Amniotic stem cell (primary cell): ENCODE data around the gene INPP5A.
A peak's percentile ranks its signal among the peaks of the same experiment; 100 is the strongest.
"Not testable (repeated sequence)": the region's sequence is repeated elsewhere in the genome, so short reads cannot be mapped to it uniquely, and the experiment has no call there.

Experiments used
- DNase-seq: peaks from one replicate; lab custom pipeline; 2025; lab: John Stamatoyannopoulos, UW

Gene INPP5A

DNA sequence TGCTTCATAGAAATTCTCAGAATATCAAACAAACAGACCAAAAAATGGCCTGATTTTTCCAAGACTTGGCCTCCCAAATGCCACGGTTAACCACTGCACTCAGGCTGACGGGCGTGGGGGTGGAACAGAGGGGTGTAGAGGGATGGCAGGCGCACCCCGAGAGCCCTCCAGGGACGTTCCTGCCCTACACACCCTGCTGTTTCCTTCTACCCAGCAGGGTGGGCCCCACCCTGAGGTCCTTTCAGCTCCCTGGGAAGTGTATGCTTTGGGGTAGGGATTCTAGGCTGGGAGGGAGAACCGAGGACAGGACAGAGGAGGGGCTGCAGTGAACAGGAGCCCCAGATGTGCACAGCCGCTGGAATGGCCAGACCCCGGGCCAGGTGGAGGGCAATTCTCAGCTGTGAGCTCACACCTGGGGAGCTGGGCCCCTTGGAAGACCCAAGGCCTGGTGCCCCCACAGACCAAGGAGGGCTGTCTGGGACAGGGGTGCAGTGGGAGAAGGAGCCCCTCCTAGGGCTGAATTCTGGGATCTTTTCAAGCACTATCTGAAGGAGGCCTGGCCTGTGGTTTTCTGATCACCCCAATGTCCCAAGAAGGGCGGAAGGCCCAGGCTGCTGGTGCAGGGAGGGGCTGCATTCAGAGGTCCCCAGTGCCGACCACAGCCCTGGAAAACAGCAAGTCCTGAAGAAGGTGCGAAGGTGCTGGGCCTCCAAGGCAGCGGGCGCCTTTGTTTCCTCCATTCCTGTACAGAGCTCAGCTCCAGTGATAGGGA, 32.9 kb upstream of the INPP5A start:
- no peak for DNase-seq

DNA sequence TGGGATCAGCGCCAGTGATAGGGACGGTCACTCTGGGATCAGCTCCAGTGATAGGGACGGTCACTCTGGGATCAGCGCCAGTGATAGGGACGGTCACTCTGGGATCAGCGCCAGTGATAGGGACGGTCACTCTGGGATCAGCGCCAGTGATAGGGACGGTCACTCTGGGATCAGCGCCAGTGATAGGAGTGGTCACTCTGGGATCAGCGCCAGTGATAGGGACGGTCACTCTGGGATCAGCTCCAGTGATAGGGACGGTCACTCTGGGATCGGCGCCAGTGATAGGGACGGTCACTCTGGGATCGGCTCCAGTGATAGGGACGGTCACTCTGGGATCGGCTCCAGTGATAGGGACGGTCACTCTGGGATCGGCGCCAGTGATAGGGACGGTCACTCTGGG, 32.0 kb upstream of the INPP5A start:
- not testable (repeated sequence) for DNase-seq

DNA sequence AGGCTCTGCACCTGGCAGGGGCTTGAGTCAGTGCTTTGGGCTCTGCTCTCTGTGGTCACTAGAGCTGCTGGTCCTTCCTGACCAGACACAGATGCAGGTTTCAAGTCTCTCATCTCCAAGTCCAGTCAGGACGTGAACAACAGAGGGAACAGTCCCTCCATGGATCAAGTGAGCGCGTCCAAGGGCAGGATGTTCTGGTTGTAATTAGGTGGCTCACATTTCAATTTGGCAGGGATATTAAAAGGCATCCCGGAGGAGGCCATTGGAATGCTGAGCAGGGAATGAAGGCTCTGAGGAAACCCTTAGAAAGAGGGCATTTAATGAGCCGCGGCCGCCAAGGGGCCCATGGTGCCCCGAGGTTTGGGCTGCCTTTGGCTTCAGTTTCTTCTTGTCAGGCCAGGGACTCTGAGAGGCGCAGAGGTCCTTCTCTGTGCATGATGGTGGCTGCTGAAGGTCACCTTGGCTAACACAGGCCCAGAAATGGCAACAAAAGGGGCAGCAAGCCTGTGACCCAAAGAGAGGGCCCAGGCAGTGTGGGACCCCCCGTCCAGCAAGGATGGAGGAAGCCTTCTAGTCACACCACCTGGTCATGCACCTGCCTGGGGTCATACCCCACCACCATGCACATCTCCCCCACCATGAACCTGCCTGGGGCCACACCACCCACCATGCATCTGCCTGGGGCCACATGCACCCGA, 30.7 kb upstream of the INPP5A start:
- peak; percentile 26 for DNase-seq

DNA sequence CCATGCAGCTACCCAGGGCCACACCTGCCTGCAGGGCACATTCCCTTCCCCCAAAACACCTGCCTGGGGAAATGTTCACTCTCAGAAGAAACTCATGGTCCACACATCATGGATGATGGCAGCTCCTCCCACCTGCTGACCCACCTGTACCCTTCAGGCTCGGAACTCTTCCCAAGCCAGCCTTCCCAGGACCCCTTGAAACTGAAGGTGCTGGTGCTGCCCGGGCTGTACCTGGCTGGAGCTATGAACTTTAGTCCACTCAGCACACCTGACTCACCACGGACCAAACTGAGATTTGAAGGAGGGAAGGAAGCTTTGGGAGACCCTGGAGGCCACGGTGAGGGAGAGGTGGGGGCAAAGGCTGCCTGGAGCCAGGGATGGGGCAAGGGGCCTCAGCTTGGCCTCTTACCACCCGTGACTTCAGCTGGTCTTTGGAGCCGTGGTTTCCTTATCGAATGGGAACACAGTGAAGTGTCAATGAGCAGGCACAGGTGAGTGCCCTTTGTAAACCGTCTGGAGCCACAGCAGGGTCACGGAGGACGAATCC, 30.1 kb upstream of the INPP5A start:
- DNase-seq, result no peak

DNA sequence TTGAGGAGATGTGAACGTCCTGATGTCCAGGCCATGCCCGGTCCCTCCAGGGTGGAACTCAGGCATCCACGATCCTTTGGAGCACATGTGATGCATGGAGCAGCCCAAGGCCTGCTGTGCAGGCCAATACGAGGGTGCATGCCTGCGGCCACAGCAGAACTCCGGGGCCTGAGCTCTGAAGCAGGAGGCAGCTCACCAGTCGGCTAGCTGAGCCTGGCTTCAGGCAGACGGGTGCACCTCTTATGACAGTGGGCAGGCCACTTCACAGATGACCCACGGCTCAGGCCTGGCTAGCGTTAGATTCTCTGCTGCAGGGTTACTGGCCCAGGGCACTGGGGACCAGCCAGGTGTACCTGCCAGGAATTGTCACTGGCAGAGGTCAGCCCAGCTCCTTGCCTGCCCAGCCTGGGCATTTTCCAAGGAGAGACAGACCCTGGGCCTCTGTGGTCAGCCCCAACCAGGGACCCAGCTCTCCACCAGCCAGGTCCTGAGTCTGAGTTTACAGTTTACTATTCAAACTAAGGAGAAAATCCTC, 29.6 kb upstream of the INPP5A start:
- DNase-seq, result no peak

DNA sequence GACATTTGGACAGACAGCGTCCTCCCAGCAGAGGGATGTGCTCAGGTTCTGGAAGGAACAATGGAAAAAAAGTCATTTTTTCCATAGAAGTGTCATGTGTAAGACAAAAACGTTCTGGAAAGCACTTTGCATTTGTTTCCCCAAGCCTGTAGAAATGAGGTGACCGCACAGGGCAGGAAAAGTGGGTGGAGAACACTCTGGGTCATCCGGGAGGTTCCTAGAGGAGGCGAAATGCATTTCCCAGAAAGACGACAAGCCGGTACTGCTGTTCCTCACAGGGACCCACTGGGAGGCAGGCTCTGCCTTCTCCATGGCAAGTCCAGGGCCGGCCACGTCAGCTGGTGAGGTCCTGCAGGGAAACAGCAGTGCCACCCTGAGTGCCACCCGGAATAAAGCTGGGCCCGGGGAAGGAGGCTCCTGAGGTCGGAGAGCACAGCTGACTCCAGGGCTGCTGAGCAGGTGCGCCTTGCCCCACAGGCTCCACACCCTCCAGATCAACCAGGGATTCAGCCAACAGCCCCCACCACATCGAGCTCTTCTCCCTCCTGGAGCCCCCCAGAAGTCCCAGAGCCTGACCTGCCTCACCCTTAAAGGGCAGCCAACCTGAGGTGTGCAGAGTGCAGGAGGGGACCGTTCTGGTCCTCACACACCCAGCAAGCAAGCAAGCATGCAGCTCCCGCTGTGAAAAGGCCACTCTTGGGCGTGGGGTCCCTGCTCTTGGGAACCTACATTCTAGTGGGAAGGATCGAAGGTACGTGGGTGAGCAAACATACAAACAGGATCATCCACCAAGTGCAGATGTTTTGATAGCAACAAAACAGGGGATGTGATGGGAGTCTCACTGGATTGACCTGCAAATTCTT, 28.8 kb upstream of the INPP5A start:
- no peak for DNase-seq

DNA sequence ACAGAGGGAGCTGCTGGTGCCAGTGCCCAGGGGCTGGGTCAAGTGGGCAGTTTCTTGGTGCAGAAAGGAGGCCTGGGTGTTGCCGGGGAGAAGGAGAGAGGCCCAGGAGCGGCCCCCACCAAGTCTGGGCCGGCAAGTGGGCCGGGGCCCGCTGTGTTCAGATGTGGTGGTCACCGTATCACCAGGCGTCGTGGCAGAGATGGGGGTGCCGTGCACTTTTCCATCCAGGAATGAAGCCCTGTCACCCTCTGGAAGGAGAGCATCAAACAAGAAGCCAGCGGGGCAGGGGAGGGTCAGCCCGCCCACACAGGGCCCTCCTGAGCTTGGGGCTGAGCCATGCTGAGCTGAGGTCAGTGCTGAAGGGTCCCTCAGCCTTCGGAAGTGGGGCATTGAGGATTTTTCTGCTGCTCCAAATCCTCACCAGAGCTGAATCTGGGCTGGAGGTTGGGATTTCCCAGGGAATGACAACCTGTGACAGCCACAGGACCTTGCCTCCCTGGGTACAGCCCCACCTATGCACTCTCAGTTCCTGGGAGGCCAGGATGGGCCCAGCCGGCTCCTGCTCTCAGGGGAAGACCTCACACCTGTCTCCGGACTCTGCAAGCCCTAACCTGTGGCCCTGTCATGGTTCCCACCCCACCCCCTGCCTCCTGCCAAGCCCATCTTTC, 27.9 kb upstream of the INPP5A start:
- DNase-seq, result no peak

DNA sequence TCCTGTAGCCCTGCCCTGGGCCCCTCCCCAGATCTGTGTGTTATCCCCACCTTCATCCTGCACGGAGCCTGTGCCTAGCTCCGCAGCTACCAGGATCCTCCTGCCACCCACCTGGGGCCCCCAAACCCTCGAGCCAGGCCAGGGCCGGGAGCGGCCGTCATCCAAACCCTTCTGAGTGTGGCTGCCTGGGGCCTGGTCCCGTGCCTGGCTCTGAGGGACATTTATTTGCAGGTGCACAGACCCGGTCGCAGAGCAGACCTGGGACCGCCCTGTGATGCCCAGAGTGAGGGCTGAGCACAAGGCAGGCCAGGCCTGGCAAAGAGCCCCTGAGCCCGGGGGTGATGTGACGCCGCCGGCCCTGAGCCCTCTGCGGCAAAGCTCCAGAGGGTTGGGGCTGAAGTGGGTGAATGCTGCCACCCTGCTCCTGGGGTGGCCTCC, 27.4 kb upstream of the INPP5A start:
- DNase-seq, result no peak

DNA sequence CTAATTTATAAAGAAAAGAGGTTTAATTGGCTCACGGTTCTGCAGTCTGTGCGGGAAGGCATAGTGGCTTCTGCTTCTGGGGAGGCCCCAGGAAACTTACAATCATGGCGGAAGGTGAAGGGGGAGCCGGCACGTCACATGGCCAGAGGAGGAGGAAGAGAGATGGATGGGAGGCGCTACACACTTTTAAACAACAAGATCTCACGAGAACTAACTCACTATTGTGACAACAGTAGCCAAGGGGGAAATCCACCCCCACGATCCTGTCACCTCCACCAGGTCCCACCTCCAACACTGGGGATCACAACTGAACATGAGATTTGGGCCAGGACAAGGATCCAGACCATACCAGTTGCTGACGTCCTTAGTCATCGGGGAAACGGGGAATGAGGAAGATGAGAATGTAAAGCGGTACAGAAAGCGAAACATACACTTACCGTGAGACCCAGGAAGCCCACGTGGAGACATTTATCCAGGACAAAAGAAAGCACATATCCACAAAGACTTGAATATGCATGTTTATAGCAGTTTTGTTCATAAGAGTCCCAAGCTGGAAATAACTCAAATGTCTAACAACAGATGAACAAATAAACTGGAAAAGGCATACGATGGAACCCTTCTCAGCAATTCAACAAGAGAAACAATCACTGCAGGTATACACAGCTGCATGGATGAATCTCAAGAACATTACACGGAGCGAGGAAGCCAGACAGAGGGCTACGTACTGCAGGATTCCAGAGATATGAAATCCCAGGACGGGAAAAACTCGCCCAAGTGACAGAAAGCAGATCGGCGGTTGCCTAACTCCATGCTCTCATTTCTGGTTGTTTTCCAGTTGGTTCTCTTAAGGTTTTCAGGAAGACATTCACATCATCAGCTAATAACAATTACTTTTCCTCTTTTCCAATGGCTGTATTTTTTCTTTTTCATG, 26.2 kb upstream of the INPP5A start:
- DNase-seq, result no peak

DNA sequence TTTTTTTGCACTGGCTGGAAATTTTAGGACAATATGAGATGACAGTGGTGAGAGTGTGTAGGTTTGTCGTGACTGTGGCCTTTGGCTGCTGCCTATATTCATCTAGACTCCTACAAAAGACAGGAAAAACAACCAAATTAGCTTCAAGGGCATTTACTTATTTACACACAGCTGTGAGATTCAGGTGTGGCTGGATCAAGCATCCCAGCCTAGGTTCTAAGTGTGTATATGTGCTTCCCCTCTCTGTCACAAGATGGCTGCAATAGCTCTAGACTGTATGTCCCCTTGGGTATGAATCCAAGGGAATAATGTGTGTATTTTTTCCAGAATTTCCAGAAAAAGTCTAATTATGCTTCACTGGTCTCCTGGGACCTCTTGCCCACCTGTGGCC, 25.5 kb upstream of the INPP5A start:
- DNase-seq, result no peak

DNA sequence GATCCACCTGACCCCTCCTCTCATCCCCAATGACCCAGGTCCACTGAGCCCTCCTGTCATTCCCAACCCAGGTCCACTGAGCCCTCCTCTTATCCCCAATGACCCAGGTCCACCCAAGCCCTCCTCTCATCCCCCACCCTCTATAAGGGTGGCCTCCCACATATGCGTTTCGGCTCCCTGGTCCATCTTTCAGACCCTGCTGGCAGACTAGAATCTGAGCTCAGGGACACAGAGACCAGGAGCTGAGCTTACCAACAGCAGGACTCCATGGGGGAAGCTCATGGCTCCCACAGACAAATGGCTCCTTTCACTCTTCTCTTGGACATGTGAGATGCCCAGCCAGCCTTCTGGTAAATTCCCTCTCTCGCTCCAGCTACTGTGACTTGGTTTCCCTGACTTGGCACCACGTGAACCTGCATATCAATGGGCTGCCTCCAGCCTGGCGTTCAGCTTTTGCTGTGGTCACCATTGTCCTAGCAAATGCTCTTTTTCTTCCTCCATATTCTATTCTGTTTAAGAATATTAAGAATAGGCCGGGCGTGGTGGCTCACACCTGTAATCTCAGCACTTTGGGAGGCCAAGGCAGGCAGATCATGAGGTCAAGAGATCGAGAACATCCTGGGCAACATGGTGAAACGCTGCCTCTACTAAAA, 24.8 kb upstream of the INPP5A start:
- DNase-seq, result no peak

DNA sequence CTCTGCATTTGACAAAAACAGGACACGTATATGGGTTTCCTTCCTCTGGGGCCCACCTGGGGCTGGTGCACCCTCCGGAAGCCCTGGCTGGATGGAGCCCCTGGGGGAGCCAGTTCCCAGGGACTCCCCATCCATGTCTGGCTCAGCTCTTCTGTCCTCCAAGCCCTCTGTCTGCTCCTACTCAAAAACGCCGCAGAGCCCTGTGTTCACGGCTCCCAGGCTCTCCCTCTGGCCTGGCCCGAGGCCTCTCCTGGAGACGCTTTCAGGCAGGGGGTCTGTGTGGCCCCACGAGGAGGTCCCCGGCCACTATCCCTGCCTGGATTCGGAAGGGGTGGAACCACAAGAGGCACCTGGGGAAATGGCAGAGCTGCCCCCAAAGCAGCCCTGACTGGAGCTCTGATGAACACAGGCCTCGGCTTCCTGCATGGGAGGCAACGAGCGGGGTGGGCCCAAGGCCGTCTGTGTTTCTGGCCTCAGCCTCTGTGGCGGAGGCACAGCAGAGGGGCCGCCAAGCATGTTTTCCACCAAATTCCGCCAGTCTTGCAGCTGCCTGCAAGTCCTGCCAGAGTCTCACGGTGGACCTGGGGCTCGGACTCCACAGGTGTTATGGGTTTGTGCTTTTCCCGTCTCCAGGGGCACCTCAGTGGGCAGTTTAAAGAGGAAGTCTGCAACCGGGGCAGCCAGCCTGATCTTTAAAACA, 22.6 kb upstream of the INPP5A start:
- DNase-seq, result no peak

DNA sequence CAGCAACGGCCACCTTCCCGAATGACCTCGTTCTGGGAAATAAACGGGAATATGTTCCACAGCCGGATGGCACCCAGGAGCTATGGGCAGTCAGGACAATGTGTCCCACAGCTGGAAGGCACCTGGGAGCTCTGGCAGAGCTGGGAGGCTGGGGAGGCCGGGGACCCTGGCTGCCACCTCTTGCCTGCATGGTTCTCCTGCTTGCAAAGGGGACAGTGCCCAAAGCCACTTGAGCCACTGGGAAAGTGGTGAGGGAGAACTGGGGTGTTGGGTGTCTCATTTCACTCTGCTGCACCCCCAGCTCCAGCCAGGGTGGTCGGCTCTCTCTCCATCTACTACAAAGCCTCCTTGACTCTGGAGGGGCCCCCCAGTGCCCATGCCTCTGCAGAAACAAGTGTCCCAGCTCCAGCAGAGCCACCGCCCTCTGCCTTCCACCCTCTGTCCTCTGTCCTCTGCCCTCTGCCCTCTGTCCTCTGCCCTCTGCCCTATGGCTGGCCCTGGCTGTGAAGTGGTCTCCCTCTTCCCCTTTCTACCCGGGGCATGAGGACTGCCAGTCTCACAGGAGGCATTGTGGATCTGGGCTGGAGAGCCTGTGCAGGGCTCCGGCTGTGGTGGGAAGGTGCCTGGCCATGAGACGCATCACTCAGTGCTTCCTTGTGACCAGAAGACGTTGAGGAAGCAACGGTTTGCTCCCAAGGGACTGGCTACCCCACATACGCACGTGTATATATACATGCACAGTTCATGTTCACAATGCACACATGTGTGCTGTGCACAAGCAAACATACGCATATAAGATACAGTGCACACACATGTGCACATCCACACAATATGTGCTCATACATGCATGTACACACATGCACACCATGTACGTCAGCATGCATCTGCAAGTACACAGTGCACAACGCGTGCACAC, 21.5 kb upstream of the INPP5A start:
- no peak for DNase-seq

DNA sequence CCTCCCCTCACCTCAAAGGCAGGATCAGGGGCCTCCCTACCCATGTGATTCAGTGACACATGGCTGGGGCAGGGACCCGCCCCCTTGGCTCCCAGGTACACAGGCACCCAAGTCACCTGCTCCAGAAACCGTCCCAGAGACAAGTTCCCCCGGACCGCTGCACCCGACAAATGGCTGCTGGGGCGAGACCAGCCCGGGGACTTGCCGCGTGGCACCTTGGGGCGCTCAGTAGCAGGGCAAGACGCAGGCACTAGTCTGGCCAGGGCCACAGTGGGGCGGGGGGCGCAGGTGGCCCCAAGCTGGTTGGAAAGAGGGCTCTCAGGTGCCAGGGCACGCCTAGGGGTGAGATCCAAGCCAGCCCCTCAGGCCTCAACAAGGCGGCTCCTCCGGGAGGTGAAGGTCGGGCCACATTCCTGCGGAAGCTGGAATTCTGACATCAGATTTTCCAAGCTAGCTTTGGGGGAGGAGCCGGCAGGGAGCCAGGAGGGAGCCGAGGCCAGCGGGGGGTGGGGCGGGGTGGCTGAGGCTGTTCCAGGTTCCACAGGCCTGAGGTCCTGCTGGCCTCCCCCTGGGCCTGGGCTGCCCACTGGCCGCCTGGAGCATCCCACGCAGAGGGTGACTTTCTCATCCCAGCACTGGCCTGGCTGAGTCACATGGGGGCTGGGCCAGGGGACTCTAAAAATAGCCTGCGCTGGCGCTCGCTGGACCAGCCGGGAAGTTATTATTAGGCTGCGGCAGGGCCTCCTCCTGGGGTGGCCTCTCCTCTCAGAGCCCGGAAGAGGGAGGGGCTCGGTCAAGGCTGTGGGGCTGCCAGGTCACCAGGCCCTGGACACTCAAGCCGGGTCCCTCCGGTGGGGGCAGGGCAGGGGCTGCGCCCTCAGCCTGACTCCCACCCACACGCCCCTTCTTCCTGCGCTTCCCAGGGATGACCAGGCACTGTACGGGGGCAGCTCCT, 20.5 kb upstream of the INPP5A start:
- peak; percentile 86 for DNase-seq

DNA sequence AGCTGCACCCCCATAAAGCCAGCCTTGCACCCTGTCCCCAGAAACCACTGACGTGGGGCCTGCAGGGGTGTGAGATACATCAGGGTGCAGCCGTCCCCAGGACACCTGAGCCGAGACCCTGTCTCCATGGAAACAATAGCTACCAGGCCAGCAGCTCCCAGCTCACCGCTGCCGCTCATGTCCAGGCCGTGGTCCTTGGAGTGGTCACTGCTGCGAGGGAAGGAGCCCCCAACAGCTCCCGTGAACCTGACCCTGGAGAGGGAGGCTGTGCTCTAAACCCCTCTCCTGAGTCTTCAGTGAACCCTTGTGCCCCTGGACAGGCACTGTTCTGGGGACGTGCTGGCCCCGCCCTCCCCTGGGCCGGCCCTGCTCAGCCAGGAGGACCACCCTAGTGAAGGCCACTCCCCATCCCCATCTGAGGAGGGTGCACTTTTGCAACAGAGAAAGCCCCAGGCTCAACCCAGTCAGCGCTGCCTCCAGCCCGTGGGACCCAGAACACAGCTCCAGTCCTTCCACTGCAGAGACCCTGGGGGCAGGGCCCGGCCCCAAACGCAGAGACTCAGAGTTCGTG, 19.6 kb upstream of the INPP5A start:
- DNase-seq, result no peak

DNA sequence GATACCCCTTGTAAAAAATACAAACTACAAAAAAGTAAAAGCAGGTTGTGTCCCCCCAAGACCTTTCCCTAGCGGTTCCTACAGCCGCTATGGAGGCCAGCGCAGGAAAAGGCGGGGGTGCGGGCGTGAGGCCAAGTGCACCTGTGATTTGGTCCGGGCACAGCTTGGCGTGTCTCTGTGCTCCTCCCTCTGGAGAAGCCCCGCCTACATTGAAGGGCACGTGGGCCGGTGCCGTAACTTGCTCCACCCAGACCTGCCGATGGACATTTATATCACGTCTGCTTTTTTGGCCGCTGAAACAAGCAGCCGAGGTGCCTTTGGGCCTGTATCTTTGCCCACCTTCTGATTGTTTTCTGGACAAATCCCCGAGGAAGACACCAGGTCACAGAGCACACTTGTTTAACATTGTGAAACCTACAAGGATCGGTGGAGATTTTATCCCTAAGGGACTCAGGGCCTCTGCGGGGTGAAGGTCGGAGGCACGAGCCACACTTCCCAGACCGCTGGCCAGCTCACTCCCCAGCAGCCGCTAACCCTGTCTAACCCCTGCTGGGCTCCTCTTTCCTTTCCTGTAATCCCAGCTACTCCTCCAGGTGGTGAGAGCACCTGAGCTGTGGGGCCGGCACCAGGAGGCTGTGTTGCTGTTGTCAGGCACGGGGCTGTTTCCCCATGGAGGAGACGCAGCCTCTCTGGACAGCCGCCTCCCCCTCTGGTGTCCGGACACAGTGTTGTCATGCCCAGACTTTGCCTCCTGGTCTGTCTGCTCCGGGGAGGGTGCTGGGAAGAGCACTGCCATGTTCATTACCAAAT, 18.8 kb upstream of the INPP5A start:
- no peak for DNase-seq
